ENCODE results near the gene GALR2.

Gene GALR2

GRCh38 chr17:76102944-76103273, 28.3 kb downstream of the GALR2 start:
- no peak for DNase-seq

- DNase-seq: peak; percentile 95
These were observed 28.9 kb downstream of the GALR2 start, which contains the start of gene EXOC7 for GRCh38 chr17:76103274-76104139. Gene EXOC7 (minus strand): TSS chr17:76103787. CDS start chr17:76103692, 95 bp downstream.

- DNase-seq: no peak
These were observed 29.7 kb downstream of the GALR2 start for GRCh38 chr17:76104140-76104895.

GRCh38 chr17:76104896-76105231, 30.3 kb downstream of the GALR2 start:
- DNase-seq: no peak

GRCh38 chr17:76106703-76107102, 32.1 kb downstream of the GALR2 start:
- no peak for DNase-seq

GRCh38 chr17:76107509-76107908, 32.9 kb downstream of the GALR2 start:
- no peak for DNase-seq

- DNase-seq: no peak
These were observed 37.4 kb downstream of the GALR2 start for GRCh38 chr17:76111956-76112355.

- no peak for DNase-seq
These were observed 40.7 kb downstream of the GALR2 start for GRCh38 chr17:76115138-76115754.

GRCh38 chr17:76119409-76120371, 45.1 kb downstream of the GALR2 start:
- DNase-seq: no peak

GRCh38 chr17:76120658-76121008, 46.1 kb downstream of the GALR2 start:
- no peak for DNase-seq

GRCh38 chr17:76121932-76122430, 47.4 kb downstream of the GALR2 start:
- no peak for DNase-seq

- DNase-seq: no peak
These were observed 48.0 kb downstream of the GALR2 start for GRCh38 chr17:76122431-76123190.

- no peak for DNase-seq
These were observed 48.6 kb downstream of the GALR2 start for GRCh38 chr17:76123191-76123499.

GRCh38 chr17:76123749-76124581, 49.4 kb downstream of the GALR2 start:
- DNase-seq: no peak

- no peak for DNase-seq
These were observed 50.2 kb downstream of the GALR2 start for GRCh38 chr17:76124582-76125390.

- DNase-seq: no peak
These were observed 50.8 kb downstream of the GALR2 start for GRCh38 chr17:76125391-76125675.

GRCh38 chr17:76125922-76126321, 51.3 kb downstream of the GALR2 start:
- DNase-seq: no peak

Measured in NCI-H510A treated with DMSO at 0.1 percent for 48 hours (cell line).